Ishikawa (cell line): ENCODE measurements around the gene VWA3A.

Source experiments
- CEBPB ChIP-seq: IDR thresholded peaks from 2 replicates; pipeline ENCODE4 v1.6.1; 2012
- CREB1 ChIP-seq: IDR thresholded peaks from 2 replicates; pipeline ENCODE4 v1.6.1; 2012; ENCODE audit warnings: low read depth
- EGR1 ChIP-seq: IDR thresholded peaks from 2 replicates; pipeline ENCODE4 v1.6.1; 2012
- EP300 ChIP-seq: IDR thresholded peaks from 2 replicates; pipeline ENCODE4 v1.6.1; 2012; ENCODE audit warnings: borderline replicate concordance
- FOXM1 ChIP-seq: IDR thresholded peaks from 2 replicates; pipeline ENCODE4 v1.6.1; 2012; ENCODE audit warnings: low read depth, borderline replicate concordance
- NFIC ChIP-seq: IDR thresholded peaks from 2 replicates; pipeline ENCODE4 v1.6.1; 2012
- RAD21 ChIP-seq: IDR thresholded peaks from 2 replicates; pipeline ENCODE4 v1.6.1; 2012; ENCODE audit warnings: low read depth
- TAF1 ChIP-seq: IDR thresholded peaks from 2 replicates; pipeline ENCODE4 v1.6.1; 2012; ENCODE audit warnings: low read depth, mild to moderate bottlenecking
- TCF12 ChIP-seq: IDR thresholded peaks from 2 replicates; pipeline ENCODE4 v1.6.1; 2012; ENCODE audit warnings: low read depth
- TEAD4 ChIP-seq: IDR thresholded peaks from 2 replicates; pipeline ENCODE4 v1.6.1; 2012
- YY1 ChIP-seq: IDR thresholded peaks from 2 replicates; pipeline ENCODE4 v1.6.1; 2012; ENCODE audit warnings: low read depth
- ZBTB7A ChIP-seq: IDR thresholded peaks from 2 replicates; pipeline ENCODE4 v1.6.1; 2012; ENCODE audit warnings: low read depth
- TF ChIP-seq, protein P1 (sequence below): IDR thresholded peaks from 2 replicates; pipeline ENCODE4 v1.6.1; 2012; ENCODE audit warnings: low read depth, mild to moderate bottlenecking
- TF ChIP-seq, protein P2 (sequence below): IDR thresholded peaks from 2 replicates; pipeline ENCODE4 v1.6.1; 2012

- TF ChIP-seq EP300 (no peak), CREB1 (no peak), CEBPB (no peak), YY1 (no peak), EGR1 (no peak), TCF12 (no peak), TEAD4 (no peak), RAD21 (peak; percentile 84), TAF1 (no peak), ZBTB7A (no peak), FOXM1 (no peak), NFIC (no peak)
- TF ChIP-seq, protein P1, sequence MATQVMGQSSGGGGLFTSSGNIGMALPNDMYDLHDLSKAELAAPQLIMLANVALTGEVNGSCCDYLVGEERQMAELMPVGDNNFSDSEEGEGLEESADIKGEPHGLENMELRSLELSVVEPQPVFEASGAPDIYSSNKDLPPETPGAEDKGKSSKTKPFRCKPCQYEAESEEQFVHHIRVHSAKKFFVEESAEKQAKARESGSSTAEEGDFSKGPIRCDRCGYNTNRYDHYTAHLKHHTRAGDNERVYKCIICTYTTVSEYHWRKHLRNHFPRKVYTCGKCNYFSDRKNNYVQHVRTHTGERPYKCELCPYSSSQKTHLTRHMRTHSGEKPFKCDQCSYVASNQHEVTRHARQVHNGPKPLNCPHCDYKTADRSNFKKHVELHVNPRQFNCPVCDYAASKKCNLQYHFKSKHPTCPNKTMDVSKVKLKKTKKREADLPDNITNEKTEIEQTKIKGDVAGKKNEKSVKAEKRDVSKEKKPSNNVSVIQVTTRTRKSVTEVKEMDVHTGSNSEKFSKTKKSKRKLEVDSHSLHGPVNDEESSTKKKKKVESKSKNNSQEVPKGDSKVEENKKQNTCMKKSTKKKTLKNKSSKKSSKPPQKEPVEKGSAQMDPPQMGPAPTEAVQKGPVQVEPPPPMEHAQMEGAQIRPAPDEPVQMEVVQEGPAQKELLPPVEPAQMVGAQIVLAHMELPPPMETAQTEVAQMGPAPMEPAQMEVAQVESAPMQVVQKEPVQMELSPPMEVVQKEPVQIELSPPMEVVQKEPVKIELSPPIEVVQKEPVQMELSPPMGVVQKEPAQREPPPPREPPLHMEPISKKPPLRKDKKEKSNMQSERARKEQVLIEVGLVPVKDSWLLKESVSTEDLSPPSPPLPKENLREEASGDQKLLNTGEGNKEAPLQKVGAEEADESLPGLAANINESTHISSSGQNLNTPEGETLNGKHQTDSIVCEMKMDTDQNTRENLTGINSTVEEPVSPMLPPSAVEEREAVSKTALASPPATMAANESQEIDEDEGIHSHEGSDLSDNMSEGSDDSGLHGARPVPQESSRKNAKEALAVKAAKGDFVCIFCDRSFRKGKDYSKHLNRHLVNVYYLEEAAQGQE, result no peak
- TF ChIP-seq, protein P2, sequence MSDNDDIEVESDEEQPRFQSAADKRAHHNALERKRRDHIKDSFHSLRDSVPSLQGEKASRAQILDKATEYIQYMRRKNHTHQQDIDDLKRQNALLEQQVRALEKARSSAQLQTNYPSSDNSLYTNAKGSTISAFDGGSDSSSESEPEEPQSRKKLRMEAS, result no peak
Observed at GRCh38 chr16:22077700-22078313, 14.5 kb upstream of the VWA3A start.
